C4-2B (cell line): ENCODE results near the gene LRMDA.

ENCODE experiments used
- CTCF ChIP-seq: fragments of 450-650 bp; conservative IDR thresholded peaks from 2 replicates; pipeline ENCODE4 v1.5.1; 2017; ENCODE audit warnings: mild to moderate bottlenecking
- ZFX ChIP-seq: fragments of 450-650 bp; IDR thresholded peaks from 2 replicates; pipeline ENCODE4 v1.6.1; 2017

GRCh38 chr10:76324283-76324682 lies 892.9 kb downstream of the LRMDA start:
- TF ChIP-seq CTCF, result no peak
- no peak for TF ChIP-seq ZFX
